Muscle layer of duodenum (tissue), 2 donors: Measurements from ENCODE around the gene SEPTIN7.

ENCODE experiments used
- H3K27ac ChIP-seq: one replicate; pipeline ENCODE4 v1.7.0; 2013; ENCODE audit warnings: mild to moderate bottlenecking, low read length
- H3K27me3 ChIP-seq: one replicate; pipeline ENCODE4 v1.7.0; 2013; ENCODE audit warnings: low read depth, mild to moderate bottlenecking, control low read depth, low read length
- H3K36me3 ChIP-seq, 2 donors: one replicate each; pipeline ENCODE4 v1.7.0; 2013; ENCODE audit warnings: low read length in 2 of 2, control low read depth in 1 of 2, mild to moderate bottlenecking in 1 of 2; ENCODE audit not compliant: insufficient read depth in 2 of 2, control insufficient read depth in 1 of 2
- H3K4me1 ChIP-seq, 2 donors: one replicate each; pipeline ENCODE4 v1.7.0; 2013; ENCODE audit warnings: low read length in 2 of 2, mild to moderate bottlenecking in 2 of 2, control low read depth in 1 of 2, moderate library complexity in 1 of 2; ENCODE audit not compliant: insufficient read depth in 2 of 2, control insufficient read depth in 1 of 2
- H3K4me3 ChIP-seq, 2 donors: one replicate each; pipeline ENCODE4 v1.7.0; 2013; ENCODE audit warnings: low read length in 2 of 2, low read depth in 1 of 2, mild to moderate bottlenecking in 1 of 2
- H3K9me3 ChIP-seq, 2 donors: one replicate each; pipeline ENCODE4 v1.7.0; 2013; ENCODE audit warnings: low read length in 2 of 2, control low read depth in 1 of 2, mild to moderate bottlenecking in 1 of 2; ENCODE audit not compliant: control insufficient read depth in 1 of 2
- donor health status: healthy.

The SEPTIN7 gene

DNA sequence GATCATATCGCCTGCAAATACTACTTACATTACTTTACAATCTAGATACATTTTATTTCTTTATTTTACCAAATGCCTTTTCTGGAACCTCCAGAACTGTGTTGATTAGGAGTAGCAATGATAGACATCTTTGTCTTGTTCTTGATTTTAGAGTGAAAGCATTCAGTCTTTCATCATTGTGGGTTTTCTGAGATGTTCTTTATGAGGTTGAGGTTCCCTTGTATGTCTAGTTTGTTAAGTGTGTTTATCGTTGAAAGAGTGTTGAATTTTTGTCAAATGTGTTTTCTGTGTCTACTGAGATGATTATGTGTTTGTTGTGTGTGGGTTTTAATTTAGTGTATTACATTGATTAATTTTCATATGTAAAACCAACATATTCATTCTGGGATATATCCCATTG, 17.1 kb downstream of the SEPTIN7 start:
- Histone ChIP-seq H3K27ac (no peak overlapping the region), H3K4me3 (no peak overlapping the region), H3K36me3 (no peaks in the 10 kb centered on the region), H3K27me3 (no peaks in the 10 kb centered on the region), H3K9me3 (no peaks in the 10 kb centered on the region), H3K4me1 (peaks cover 0 to 10% of the 10 kb centered on the region in 2 donors)

- H3K27me3 ChIP-seq: no peaks in the 10 kb centered on the region
- no peaks in the 10 kb centered on the region for H3K9me3 ChIP-seq
- peaks cover 0 to 7% of the 10 kb centered on the region in 2 donors for H3K4me1 ChIP-seq
- H3K4me3 ChIP-seq: no peak overlapping the region
- no peak overlapping the region for H3K27ac ChIP-seq
- H3K36me3 ChIP-seq: no peaks in the 10 kb centered on the region
Measured at GRCh38 chr7:35818513-35818912, 17.7 kb downstream of the SEPTIN7 start.

DNA sequence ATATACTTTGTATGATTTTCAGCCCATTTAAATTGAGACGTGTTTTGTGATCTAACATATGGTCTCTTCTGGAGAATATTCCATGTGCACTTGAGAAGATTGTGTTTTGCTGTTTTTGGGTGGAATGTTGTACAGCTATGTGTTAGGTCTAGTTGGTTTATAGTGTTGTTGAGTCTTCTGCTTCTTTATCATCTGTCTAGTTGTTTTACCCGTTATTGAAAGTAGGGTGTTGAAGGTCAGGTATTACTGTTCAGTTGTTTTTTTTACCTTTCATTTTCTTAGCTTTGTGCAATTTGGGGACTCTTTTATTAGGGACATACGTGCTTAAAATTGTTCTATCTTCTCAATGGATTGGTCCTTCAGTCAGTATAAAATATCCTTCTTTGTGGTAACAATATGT, 18.5 kb downstream of the SEPTIN7 start:
- H3K4me1 ChIP-seq: peaks cover 0 to 11% of the 10 kb centered on the region in 2 donors
- H3K27me3 ChIP-seq: no peaks in the 10 kb centered on the region
- H3K27ac ChIP-seq: no peak overlapping the region
- H3K36me3 ChIP-seq: no peaks in the 10 kb centered on the region
- H3K4me3 ChIP-seq: no peak overlapping the region
- no peaks in the 10 kb centered on the region for H3K9me3 ChIP-seq

- H3K9me3 ChIP-seq: no peaks in the 10 kb centered on the region
- no peaks in the 10 kb centered on the region for H3K27me3 ChIP-seq
- H3K4me3 ChIP-seq: no peak overlapping the region
- no peaks in the 10 kb centered on the region for H3K36me3 ChIP-seq
- no peak overlapping the region for H3K27ac ChIP-seq
- peaks cover 0 to 17% of the 10 kb centered on the region in 2 donors for H3K4me1 ChIP-seq
Measured at GRCh38 chr7:35819954-35820703, 19.3 kb downstream of the SEPTIN7 start.

DNA sequence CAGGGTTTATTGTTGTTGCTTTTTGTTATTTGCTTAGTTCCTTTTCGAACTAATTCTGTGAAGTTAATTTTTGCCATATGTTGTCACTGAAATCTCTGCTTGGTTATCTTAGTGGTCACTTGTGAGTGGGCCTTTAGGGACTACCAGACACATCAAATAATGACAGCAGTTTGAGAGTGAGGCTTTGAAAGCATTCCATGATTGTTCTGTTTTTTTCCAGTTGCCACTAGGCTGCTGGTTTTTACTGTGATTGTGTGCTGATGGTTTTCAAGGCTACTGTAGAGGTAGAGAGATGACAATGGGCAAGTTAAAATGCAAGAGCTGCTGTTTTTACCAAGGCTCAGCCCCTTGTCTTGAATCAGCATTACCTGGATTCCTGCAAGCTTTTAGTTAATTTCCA, 20.0 kb downstream of the SEPTIN7 start:
- H3K27me3 ChIP-seq: no peaks in the 10 kb centered on the region
- H3K4me1 ChIP-seq: peaks cover 0 to 17% of the 10 kb centered on the region in 2 donors
- H3K36me3 ChIP-seq: no peaks in the 10 kb centered on the region
- H3K27ac ChIP-seq: no peak overlapping the region
- H3K4me3 ChIP-seq: no peak overlapping the region
- no peaks in the 10 kb centered on the region for H3K9me3 ChIP-seq

- Histone ChIP-seq H3K4me1 (peaks cover 5 to 33% of the 10 kb centered on the region in 2 donors), H3K9me3 (no peaks in the 10 kb centered on the region), H3K36me3 (no peaks in the 10 kb centered on the region), H3K4me3 (no peak overlapping the region), H3K27me3 (no peaks in the 10 kb centered on the region), H3K27ac (no peak overlapping the region)
Measured at GRCh38 chr7:35823440-35823839, 22.6 kb downstream of the SEPTIN7 start.

DNA sequence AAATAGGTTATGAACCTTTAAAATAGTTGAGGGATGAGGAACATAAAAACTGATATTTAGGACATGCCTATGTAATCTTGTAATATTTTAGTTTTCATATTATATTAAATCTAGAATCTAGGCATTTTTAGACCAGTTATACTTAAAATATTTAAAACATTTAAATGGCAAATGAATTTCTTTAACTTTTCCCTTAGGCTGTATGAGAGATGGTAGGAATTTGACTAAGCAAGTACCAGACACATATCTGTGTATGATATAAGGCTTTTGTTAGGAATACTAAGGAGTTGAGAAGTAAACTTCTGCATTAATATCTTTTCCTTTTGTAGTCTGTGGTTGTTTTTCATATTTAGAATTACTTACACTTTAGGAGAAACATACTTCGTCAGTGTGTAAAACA, 25.1 kb downstream of the SEPTIN7 start:
- no peaks in the 10 kb centered on the region for H3K9me3 ChIP-seq
- no peak overlapping the region for H3K27ac ChIP-seq
- H3K4me1 ChIP-seq: peaks cover 5 to 43% of the 10 kb centered on the region in 2 donors
- no peak overlapping the region for H3K4me3 ChIP-seq
- H3K27me3 ChIP-seq: no peaks in the 10 kb centered on the region
- no peaks in the 10 kb centered on the region for H3K36me3 ChIP-seq

DNA sequence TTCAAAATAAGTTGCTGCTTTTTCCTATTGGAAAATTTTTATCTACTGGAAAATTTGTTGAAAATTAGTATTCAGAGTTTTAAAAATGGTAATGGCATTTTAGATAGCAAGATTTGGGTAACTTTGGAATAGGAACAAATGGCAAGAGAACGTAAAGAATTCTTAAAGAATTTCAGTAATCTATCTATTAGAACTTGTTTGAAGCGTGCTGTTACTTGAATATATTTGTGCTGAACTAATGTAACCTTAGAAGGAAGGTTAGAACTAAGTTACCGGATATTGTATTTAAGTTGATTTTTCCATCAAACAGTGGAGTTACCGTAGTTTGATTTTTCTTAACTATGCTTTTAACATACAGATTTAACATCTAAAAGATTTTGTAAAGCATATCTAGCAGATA, 25.9 kb downstream of the SEPTIN7 start:
- Histone ChIP-seq H3K36me3 (no peaks in the 10 kb centered on the region), H3K9me3 (no peaks in the 10 kb centered on the region), H3K27me3 (no peaks in the 10 kb centered on the region), H3K27ac (no peak overlapping the region), H3K4me1 (peaks cover 5 to 49% of the 10 kb centered on the region in 2 donors), H3K4me3 (no peak overlapping the region)

DNA sequence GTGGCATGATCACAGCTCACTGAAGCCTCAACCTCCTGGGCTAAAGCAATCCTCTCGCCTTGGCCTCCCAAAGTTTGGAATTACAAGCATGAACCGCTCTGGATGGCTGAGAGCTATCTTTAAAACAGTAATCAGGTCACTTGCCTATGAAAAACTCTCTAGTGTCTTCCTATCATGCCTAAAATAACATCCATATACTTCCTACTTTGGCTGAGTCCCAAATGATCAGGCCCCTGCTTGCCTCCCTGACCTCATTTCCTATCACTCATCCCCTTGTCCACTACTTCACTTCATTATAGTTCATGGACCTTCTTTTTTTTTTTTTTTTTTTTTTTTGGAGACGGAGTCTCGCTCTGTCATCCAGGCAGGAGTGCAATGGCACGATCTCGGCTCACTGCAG, 28.0 kb downstream of the SEPTIN7 start:
- H3K4me3 ChIP-seq: no peak overlapping the region
- H3K36me3 ChIP-seq: peaks cover 9 to 12% of the 10 kb centered on the region in 2 donors
- H3K27me3 ChIP-seq: no peaks in the 10 kb centered on the region
- no peak overlapping the region for H3K27ac ChIP-seq
- peaks cover 5 to 55% of the 10 kb centered on the region in 2 donors for H3K4me1 ChIP-seq
- no peaks in the 10 kb centered on the region for H3K9me3 ChIP-seq

- Histone ChIP-seq H3K4me1 (peaks cover 5 to 45% of the 10 kb centered on the region in 2 donors), H3K27me3 (no peaks in the 10 kb centered on the region), H3K36me3 (peaks cover 9 to 12% of the 10 kb centered on the region in 2 donors), H3K9me3 (no peaks in the 10 kb centered on the region), H3K4me3 (no peak overlapping the region), H3K27ac (no peak overlapping the region)
Measured at GRCh38 chr7:35831208-35831607, 30.4 kb downstream of the SEPTIN7 start.

DNA sequence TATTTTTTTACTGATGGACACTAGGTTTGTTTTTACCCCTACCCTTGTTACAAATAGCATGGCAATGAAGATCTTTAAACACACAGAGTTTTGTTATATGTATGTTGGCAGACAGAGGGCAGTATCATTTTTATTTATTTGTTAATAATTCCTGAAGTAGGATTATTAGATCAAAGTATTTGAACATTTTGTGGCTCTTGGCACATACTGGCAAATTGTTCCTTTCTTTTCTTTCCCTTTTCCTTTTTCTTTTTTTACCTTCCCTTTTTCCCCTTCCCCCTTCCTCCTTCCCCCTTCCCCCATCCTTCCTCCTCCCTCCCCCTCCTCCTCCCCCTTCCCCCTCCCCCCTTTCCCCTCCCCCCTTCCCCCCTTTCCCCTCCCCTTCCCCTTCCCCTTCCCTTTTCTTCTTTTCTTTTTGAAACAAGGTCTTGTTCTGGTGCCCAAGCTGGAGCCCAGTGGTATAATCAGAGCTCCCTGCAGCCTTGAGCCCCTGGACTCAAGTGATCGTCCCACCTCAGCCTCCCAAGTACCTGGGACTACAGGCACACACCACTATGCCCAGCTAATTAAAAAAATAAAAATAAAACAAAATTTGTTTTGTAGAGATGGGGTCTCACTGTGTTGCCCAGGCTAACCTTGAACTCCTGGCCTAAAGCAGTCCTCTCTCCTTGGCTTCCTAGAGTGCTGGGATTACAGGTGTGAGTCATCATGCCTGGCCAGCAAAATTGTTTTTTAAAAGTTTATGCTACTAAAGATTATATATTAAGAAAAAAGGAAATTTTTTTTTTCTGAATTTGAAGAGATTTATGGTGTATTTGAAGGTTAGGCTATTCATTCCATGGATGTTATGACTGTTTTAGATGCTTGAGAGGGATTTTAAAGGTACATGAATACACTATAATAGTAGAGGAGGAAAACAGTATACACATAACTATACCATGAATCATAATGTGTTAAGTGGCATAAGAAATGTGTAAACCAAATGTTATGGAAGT, 39.3 kb downstream of the SEPTIN7 start:
- H3K27me3 ChIP-seq: no peaks in the 10 kb centered on the region
- H3K36me3 ChIP-seq: no peaks in the 10 kb centered on the region
- no peaks in the 10 kb centered on the region for H3K9me3 ChIP-seq
- H3K4me3 ChIP-seq: no peak overlapping the region
- no peak overlapping the region for H3K27ac ChIP-seq
- H3K4me1 ChIP-seq: peaks cover 0 to 11% of the 10 kb centered on the region in 2 donors
